Measurements from ENCODE around the gene LRP4. TPM values are rescaled to one million over a fixed set of nuclear protein-coding genes. Genes with fewer than 3 reads are reported as not detected.

LRP4 gene
- polyA plus RNA-seq, 1 experiment: 3.8 TPM

DNA sequence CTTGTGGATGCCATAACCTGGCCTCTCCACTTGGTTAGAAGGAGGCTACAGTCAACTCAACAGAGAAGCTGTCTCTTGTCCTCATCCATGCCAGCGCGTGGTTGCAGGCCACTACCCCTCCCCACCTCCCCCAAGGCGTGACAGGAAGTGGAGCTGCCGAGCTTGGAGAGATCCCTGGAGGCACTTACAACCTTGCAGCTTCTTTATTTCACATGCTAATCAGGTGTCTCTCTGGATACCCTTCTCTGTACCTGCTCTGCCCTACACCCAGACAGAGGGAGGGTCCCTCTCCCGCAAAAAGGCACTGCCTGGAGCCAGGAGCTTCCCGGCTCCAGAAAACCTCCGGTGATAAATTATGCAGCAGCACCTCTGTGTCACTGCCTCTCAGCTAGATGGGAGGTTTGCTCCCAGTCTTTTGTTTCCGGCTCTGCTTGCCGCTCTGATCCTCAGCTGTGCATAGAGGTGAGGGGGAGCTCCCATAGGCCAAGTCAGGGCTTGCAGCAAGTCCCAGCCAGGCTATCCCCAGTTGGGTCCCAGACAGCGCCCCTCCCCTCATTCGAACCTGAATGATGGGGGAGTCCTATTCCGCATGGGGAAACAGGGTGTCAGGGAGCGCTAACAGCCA is 5.7 kb downstream of the LRP4 start:
- Histone ChIP-seq H3K4me3 (ENCODE audit: low read depth, low read length) (no peak overlapping the region), H3K27ac (ENCODE audit: low read depth, low read length) (no peak overlapping the region), H3K27me3 (ENCODE audit: control insufficient read depth, insufficient read depth, low read length) (no peaks in the 10 kb centered on the region), H3K9me3 (ENCODE audit: control insufficient read depth, insufficient read depth, low read length) (no peaks in the 10 kb centered on the region)
- no peak for TF ChIP-seq CTCF (IDR thresholded peaks at IDR 0.05; ENCODE audit: low read depth, low read length)
- CTCF ChIA-PET: interaction anchor here (1.4 to 2.6 kb wide), 2 partner anchors 16 to 240 kb away, joined by 4 to 23 read pairs; no protein-coding TSS in a partner anchor
- POLR2A ChIA-PET: no interaction called here
- DNase-seq (ENCODE audit: low read depth, low spot score): no peak

DNA sequence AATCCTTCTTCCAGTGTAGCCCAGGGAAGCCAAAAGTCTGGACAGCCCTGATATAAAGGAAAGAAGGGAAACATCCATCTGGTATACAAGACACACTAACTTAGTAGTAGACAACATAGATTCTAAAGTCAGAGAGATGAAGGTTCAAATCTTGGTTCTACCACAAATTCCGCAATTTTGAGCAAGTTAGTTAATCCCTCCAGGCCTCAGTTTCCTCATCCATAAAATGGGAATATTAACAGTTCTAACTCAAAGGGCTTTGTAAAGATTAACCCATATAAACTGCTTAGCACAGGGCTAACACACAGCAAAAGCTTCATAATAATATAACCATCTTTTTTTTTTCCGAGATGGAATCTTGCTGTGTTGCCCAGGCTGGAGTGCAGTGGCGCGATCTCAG is 10.7 kb downstream of the LRP4 start:
- no peak overlapping the region for H3K4me3 ChIP-seq (ENCODE audit: low read depth, low read length)
- DNase-seq (ENCODE audit: low read depth, low spot score): no peak
- TF ChIP-seq CTCF (IDR thresholded peaks at IDR 0.05; ENCODE audit: low read depth, low read length): no peak
- no peaks in the 10 kb centered on the region for H3K9me3 ChIP-seq (ENCODE audit: control insufficient read depth, insufficient read depth, low read length)
- no peak overlapping the region for H3K27ac ChIP-seq (ENCODE audit: low read depth, low read length)
- POLR2A ChIA-PET: interaction anchor here (1.0 kb wide), 1 partner anchor 9 kb away, joined by 7 read pairs; no protein-coding TSS in a partner anchor
- CTCF ChIA-PET: interaction anchor here (2.6 to 3.1 kb wide), 2 partner anchors 9 to 246 kb away, joined by 13 to 18 read pairs; no protein-coding TSS in a partner anchor
- no peaks in the 10 kb centered on the region for H3K27me3 ChIP-seq (ENCODE audit: control insufficient read depth, insufficient read depth, low read length)

- DNase-seq (ENCODE audit: low read depth, low spot score): no peak
- no peaks in the 10 kb centered on the region for H3K9me3 ChIP-seq (ENCODE audit: control insufficient read depth, insufficient read depth, low read length)
- H3K4me3 ChIP-seq (ENCODE audit: low read depth, low read length): no peak overlapping the region
- ChIA-PET POLR2A (interaction anchor here (0.6 to 1.0 kb wide), 2 partner anchors 10 to 14 kb away, joined by 3 to 7 read pairs; no protein-coding TSS in a partner anchor), CTCF (interaction anchor here (1.0 to 3.1 kb wide), 3 partner anchors 10 to 247 kb away, joined by 3 to 18 read pairs (median 13); no protein-coding TSS in a partner anchor)
- TF ChIP-seq CTCF (IDR thresholded peaks at IDR 0.05; ENCODE audit: low read depth, low read length): no peak
- H3K27me3 ChIP-seq (ENCODE audit: control insufficient read depth, insufficient read depth, low read length): no peaks in the 10 kb centered on the region
- peak overlapping the region; percentile 11 for H3K27ac ChIP-seq (ENCODE audit: low read depth, low read length)
Measured at GRCh38 chr11:46906609-46907041, 11.7 kb downstream of the LRP4 start.

GRCh38 chr11:46905806-46906205 is 12.5 kb downstream of the LRP4 start:
- Histone ChIP-seq H3K9me3 (ENCODE audit: control insufficient read depth, insufficient read depth, low read length) (no peaks in the 10 kb centered on the region), H3K27ac (ENCODE audit: low read depth, low read length) (no peak overlapping the region), H3K27me3 (ENCODE audit: control insufficient read depth, insufficient read depth, low read length) (no peaks in the 10 kb centered on the region), H3K4me3 (ENCODE audit: low read depth, low read length) (no peak overlapping the region)
- ChIA-PET CTCF (interaction anchor here (0.7 to 3.1 kb wide), 5 partner anchors 11 to 248 kb away, joined by 3 to 18 read pairs (median 5); no protein-coding TSS in a partner anchor), POLR2A (no interaction called here)
- TF ChIP-seq CTCF (IDR thresholded peaks at IDR 0.05; ENCODE audit: low read depth, low read length): no peak
- DNase-seq (ENCODE audit: low read depth, low spot score): no peak

GRCh38 chr11:46903846-46904245 is 14.5 kb downstream of the LRP4 start:
- Histone ChIP-seq H3K4me3 (ENCODE audit: low read depth, low read length) (no peak overlapping the region), H3K27me3 (ENCODE audit: control insufficient read depth, insufficient read depth, low read length) (no peaks in the 10 kb centered on the region), H3K9me3 (ENCODE audit: control insufficient read depth, insufficient read depth, low read length) (no peaks in the 10 kb centered on the region), H3K27ac (ENCODE audit: low read depth, low read length) (no peak overlapping the region)
- ChIA-PET CTCF (interaction anchor here (1.0 kb wide), 1 partner anchor 11 kb away, joined by 3 read pairs; no protein-coding TSS in a partner anchor), POLR2A (no interaction called here)
- DNase-seq (ENCODE audit: low read depth, low spot score): no peak
- TF ChIP-seq CTCF (IDR thresholded peaks at IDR 0.05; ENCODE audit: low read depth, low read length): no peak
